Osteocyte (in vitro differentiated cells): Measurements from ENCODE around the gene MBP. TPM values are rescaled to one million over a fixed set of nuclear protein-coding genes. Genes with fewer than 3 reads are reported as not detected.

ENCODE experiments used
- DNase-seq: peaks from one replicate; pipeline ENCODE4 v3.0.0; 2021; ENCODE audit warnings: mixed read lengths; ENCODE audit not compliant: unreplicated experiment; ENCODE audit errors: extremely low spot score
- H3K27ac Mint-ChIP-seq: one replicate; pipeline ENCODE4 v1.8.0; 2021; ENCODE audit warnings: mild to moderate bottlenecking, mixed read lengths; ENCODE audit not compliant: unreplicated experiment
- H3K27me3 Mint-ChIP-seq: one replicate; pipeline ENCODE4 v1.8.0; 2021; ENCODE audit warnings: mixed read lengths; ENCODE audit not compliant: unreplicated experiment
- H3K36me3 Mint-ChIP-seq: one replicate; pipeline ENCODE4 v1.8.0; 2021; ENCODE audit warnings: mixed read lengths; ENCODE audit not compliant: unreplicated experiment
- H3K4me1 Mint-ChIP-seq: one replicate; pipeline ENCODE4 v1.8.0; 2021; ENCODE audit warnings: mixed read lengths; ENCODE audit not compliant: unreplicated experiment
- H3K4me3 Mint-ChIP-seq: one replicate; pipeline ENCODE4 v1.8.0; 2021; ENCODE audit warnings: mild to moderate bottlenecking, moderate library complexity, mixed read lengths; ENCODE audit not compliant: unreplicated experiment
- H3K9me3 Mint-ChIP-seq: one replicate; pipeline ENCODE4 v1.8.0; 2021; ENCODE audit warnings: mixed read lengths; ENCODE audit not compliant: unreplicated experiment
- CTCF ChIP-seq: fragments of 200-600 bp; sonication (generic); IDR thresholded peaks from 2 replicates; pipeline ENCODE4 v1.5.0; 2021; ENCODE audit warnings: antibody characterized with exemption, mild to moderate bottlenecking, moderate library complexity
- total RNA-seq: library from RNA; stranded (reverse); gene quantifications from 2 replicates; pipeline ENCODE4 v1.2.1, GENCODE V29; 2021

Gene MBP
- total RNA-seq, 1 donor from 2014 or later = 18.6 TPM

DNA sequence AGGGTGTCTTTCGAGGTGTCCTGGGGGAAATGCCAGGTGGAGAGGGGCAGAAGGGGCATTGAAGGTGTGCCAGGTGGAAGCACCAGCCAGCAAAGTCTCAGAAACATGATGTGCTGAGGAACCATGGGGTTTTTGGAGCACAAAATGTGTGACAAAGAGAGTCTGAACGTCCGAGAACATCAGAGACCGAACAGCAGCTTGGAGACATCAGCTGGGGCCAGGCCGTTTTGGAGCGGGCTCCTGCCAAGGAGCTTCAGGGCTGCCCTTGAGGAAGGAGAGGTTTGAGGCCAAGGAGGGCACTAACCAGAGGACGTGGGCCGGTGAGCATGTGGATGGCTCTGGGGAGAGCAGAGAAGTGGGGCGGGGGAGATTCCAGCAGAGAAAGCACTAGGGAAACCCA lies 5.3 kb upstream of the MBP start:
- H3K4me3 Mint-ChIP-seq = no peak overlapping the region
- H3K27ac Mint-ChIP-seq = no peak overlapping the region
- no peaks in the 10 kb centered on the region for H3K27me3 Mint-ChIP-seq
- peaks cover 10% of the 10 kb centered on the region for H3K9me3 Mint-ChIP-seq
- peaks cover 3% of the 10 kb centered on the region for H3K36me3 Mint-ChIP-seq
- peaks cover 22% of the 10 kb centered on the region for H3K4me1 Mint-ChIP-seq
- TF ChIP-seq CTCF = no peak
- DNase-seq = no peak

- Mint-ChIP-seq H3K27me3 (no peaks in the 10 kb centered on the region), H3K9me3 (peaks cover 2% of the 10 kb centered on the region), H3K4me3 (no peak overlapping the region), H3K27ac (no peak overlapping the region), H3K36me3 (no peaks in the 10 kb centered on the region), H3K4me1 (peaks cover 22% of the 10 kb centered on the region)
- no peak for TF ChIP-seq CTCF
- no peak for DNase-seq
These were observed 4.5 kb upstream of the MBP start for GRCh38 chr18:77136871-77137665.

GRCh38 chr18:77136076-77136718 lies 3.6 kb upstream of the MBP start:
- H3K27ac Mint-ChIP-seq = no peak overlapping the region
- no peaks in the 10 kb centered on the region for H3K9me3 Mint-ChIP-seq
- no peak overlapping the region for H3K4me3 Mint-ChIP-seq
- H3K36me3 Mint-ChIP-seq = no peaks in the 10 kb centered on the region
- no peak for TF ChIP-seq CTCF
- no peak for DNase-seq
- no peaks in the 10 kb centered on the region for H3K27me3 Mint-ChIP-seq
- peaks cover 25% of the 10 kb centered on the region for H3K4me1 Mint-ChIP-seq

- no peaks in the 10 kb centered on the region for H3K9me3 Mint-ChIP-seq
- no peak overlapping the region for H3K27ac Mint-ChIP-seq
- H3K36me3 Mint-ChIP-seq = no peaks in the 10 kb centered on the region
- DNase-seq = peak; percentile 40
- TF ChIP-seq CTCF = no peak
- H3K27me3 Mint-ChIP-seq = no peaks in the 10 kb centered on the region
- H3K4me3 Mint-ChIP-seq = no peak overlapping the region
- H3K4me1 Mint-ChIP-seq = peaks cover 32% of the 10 kb centered on the region
These were observed 2.9 kb upstream of the MBP start for GRCh38 chr18:77135339-77136075.

GRCh38 chr18:77134611-77135010 lies 2.0 kb upstream of the MBP start:
- Mint-ChIP-seq H3K27me3 (no peaks in the 10 kb centered on the region), H3K9me3 (no peaks in the 10 kb centered on the region), H3K27ac (peak overlapping the region; percentile 75), H3K36me3 (no peaks in the 10 kb centered on the region), H3K4me3 (no peak overlapping the region), H3K4me1 (peaks cover 38% of the 10 kb centered on the region)
- no peak for DNase-seq
- TF ChIP-seq CTCF = no peak
